Tibial nerve (tissue), 4 donors: Measurements from ENCODE around the gene SDCCAG8. TPM values are rescaled to one million over a fixed set of nuclear protein-coding genes. Genes with fewer than 3 reads are reported as not detected.

Source experiments
- DNase-seq, 2 donors: peaks; one replicate each; pipeline ENCODE4 v3.0.0-alpha.2; 2019; ENCODE audit warnings: low spot score in 2 of 2
- H3K27ac ChIP-seq, 4 donors: fragments of 200-600 bp; sonication (generic) in 3 of 4; one replicate each; pipeline ENCODE4 v1.5.1; 2017 to 2019; ENCODE audit warnings: mild to moderate bottlenecking in 1 of 4
- H3K27me3 ChIP-seq, 2 donors: fragments of 200-600 bp; sonication (generic) in 1 of 2; one replicate each; pipeline versions ENCODE4 v1.5.1 to v1.6.0; 2017 to 2019
- H3K36me3 ChIP-seq, 3 donors: fragments of 200-600 bp; sonication (generic); one replicate each; pipeline ENCODE4 v1.5.1; 2018 to 2019
- H3K4me1 ChIP-seq, 4 donors: fragments of 200-600 bp; sonication (generic) in 3 of 4; one replicate each; pipeline ENCODE4 v1.5.1; 2017 to 2019
- H3K4me3 ChIP-seq, 4 donors: fragments of 200-600 bp; sonication (generic) in 3 of 4; one replicate each; pipeline ENCODE4 v1.5.1; 2017 to 2019; ENCODE audit warnings: mild to moderate bottlenecking in 1 of 4, moderate library complexity in 1 of 4
- H3K9me3 ChIP-seq, 4 donors: fragments of 200-600 bp; sonication (generic) in 3 of 4; one replicate each; pipeline ENCODE4 v1.5.1; 2017 to 2019
- EP300 ChIP-seq, 2 donors: sonication (generic); formaldehyde crosslinking; IDR thresholded peaks; one replicate each; pipeline ENCODE4 v1.6.1; 2017; ENCODE audit warnings: antibody characterized with exemption in 2 of 2, mild to moderate bottlenecking in 1 of 2
- POLR2A ChIP-seq, 2 donors: fragments of 450-650 bp; IDR thresholded peaks; one replicate each; pipeline ENCODE4 v1.6.1; 2017; ENCODE audit warnings: antibody characterized with exemption in 2 of 2, mild to moderate bottlenecking in 2 of 2, moderate library complexity in 2 of 2
- WGBS, 2 donors: methylation state at CpG; one replicate each; pipeline ENCODE4 v1.1.5; 2018; 5-methylcytosine and 5-hydroxymethylcytosine counted together
- total RNA-seq, 4 donors: library from RNA; depleted of rRNA; stranded (reverse); fragments of >200 nt; gene quantifications; one replicate each; pipeline ENCODE4 v1.1.0, GENCODE V29; 2016
- TF ChIP-seq, protein P1 (sequence below), 5 experiments: fragments of 200-600 bp in 3 of 5; fragments of 450-650 bp in 2 of 5; sonication (generic) in 3 of 5; IDR thresholded peaks; one replicate each; pipeline ENCODE4 v1.5.1; 2016 to 2019; ENCODE audit warnings: antibody characterized with exemption in 5 of 5, mild to moderate bottlenecking in 3 of 5, moderate library complexity in 2 of 5

The SDCCAG8 gene
- total RNA-seq, 4 donors from 2014 or later = 39.0 to 86.5 (median 56.0) TPM

DNA sequence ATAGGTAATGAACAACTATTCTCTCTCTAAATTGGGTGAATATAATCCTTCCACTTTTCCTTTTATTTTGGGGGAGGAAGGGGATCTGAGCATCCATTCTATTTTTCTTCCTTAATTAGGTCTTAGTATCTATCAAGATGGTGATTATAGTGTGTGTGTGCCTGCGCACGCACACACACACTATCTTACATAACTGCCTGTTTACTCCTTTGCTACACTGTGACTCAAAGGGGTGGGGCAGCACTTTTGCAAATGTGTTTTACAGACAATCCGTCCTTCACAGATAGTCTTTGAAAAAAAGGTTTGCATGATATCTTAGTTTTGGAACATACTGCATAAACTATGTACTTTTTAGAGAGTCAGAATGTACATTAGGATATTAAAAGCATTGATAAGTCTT is 191.5 kb downstream of the SDCCAG8 start:
- TF ChIP-seq EP300 (IDR thresholded peaks at IDR 0.05) (no peak), POLR2A (IDR thresholded peaks at IDR 0.05) (no peak)
- TF ChIP-seq, protein P1, sequence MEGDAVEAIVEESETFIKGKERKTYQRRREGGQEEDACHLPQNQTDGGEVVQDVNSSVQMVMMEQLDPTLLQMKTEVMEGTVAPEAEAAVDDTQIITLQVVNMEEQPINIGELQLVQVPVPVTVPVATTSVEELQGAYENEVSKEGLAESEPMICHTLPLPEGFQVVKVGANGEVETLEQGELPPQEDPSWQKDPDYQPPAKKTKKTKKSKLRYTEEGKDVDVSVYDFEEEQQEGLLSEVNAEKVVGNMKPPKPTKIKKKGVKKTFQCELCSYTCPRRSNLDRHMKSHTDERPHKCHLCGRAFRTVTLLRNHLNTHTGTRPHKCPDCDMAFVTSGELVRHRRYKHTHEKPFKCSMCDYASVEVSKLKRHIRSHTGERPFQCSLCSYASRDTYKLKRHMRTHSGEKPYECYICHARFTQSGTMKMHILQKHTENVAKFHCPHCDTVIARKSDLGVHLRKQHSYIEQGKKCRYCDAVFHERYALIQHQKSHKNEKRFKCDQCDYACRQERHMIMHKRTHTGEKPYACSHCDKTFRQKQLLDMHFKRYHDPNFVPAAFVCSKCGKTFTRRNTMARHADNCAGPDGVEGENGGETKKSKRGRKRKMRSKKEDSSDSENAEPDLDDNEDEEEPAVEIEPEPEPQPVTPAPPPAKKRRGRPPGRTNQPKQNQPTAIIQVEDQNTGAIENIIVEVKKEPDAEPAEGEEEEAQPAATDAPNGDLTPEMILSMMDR (IDR thresholded peaks at IDR 0.05) = no peak
- Histone ChIP-seq H3K27me3 (no peaks in the 10 kb centered on the region), H3K4me3 (no peak overlapping the region), H3K36me3 (peaks cover 0 to 8% (median 0%) of the 10 kb centered on the region in 3 donors), H3K4me1 (peaks cover 0 to 14% (median 0%) of the 10 kb centered on the region in 4 donors), H3K9me3 (no peaks in the 10 kb centered on the region), H3K27ac (no peak overlapping the region)
- WGBS, 2 donors = 65% methylated on average over 3 of the region's 3 CpGs
- peak in 1 of 2 donors; percentile 30 for DNase-seq

DNA sequence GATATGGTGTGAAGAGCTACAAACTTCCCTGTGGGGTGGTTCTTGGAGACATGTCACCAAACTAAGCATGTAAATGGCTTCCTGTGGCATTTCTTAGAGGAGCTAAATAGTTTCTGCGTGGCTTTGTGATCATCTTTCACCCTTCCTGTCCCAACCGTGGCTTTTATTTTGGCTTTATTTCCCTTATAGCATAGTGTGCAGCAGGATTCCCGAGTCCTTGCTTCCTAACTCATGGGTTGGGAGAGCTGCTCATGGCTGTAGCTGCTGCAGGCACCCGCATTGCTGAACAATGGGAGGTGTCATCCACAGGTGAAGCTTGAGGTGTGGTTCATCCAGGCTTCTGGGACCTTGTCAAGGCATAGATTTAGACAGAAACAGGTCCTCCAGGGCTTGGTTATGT is 192.0 kb downstream of the SDCCAG8 start:
- H3K9me3 ChIP-seq = no peaks in the 10 kb centered on the region
- peaks cover 0 to 8% (median 0%) of the 10 kb centered on the region in 3 donors for H3K36me3 ChIP-seq
- WGBS, 2 donors = 72 to 79% methylated on average over 4 of the region's 4 CpGs
- DNase-seq = no peak
- H3K27ac ChIP-seq = no peak overlapping the region
- H3K27me3 ChIP-seq = no peaks in the 10 kb centered on the region
- TF ChIP-seq, protein P1 (IDR thresholded peaks at IDR 0.05) = no peak
- TF ChIP-seq EP300 (IDR thresholded peaks at IDR 0.05) (no peak), POLR2A (IDR thresholded peaks at IDR 0.05) (no peak)
- H3K4me3 ChIP-seq = no peak overlapping the region
- peaks cover 0 to 14% (median 0%) of the 10 kb centered on the region in 4 donors for H3K4me1 ChIP-seq

DNA sequence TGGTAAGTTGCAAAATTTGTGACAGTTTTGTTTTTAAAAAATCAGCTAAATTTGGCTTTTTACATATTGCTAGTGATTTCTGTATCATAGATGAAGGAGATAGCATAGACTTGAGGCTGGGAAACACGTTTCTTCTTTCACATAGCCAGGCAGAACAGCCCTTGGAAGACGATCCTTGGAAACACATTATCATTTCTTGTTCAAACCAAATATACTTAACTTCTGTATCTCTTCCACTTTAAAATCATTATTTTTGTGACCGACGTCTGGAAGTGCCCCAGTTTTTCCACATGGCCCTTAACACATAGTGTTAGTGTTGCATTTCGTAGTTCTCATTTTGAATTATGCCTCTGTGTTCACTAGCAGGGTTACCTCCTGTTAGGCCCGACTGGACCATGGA is 193.5 kb downstream of the SDCCAG8 start:
- H3K36me3 ChIP-seq = peaks cover 0 to 12% (median 0%) of the 10 kb centered on the region in 3 donors
- H3K27ac ChIP-seq = no peak overlapping the region
- no peak for DNase-seq
- WGBS, 2 donors = 81 to 87% methylated on average over 6 of the region's 6 CpGs
- TF ChIP-seq EP300 (IDR thresholded peaks at IDR 0.05) (no peak), POLR2A (IDR thresholded peaks at IDR 0.05) (no peak)
- TF ChIP-seq, protein P1 (IDR thresholded peaks at IDR 0.05) = no peak
- no peak overlapping the region for H3K4me3 ChIP-seq
- no peaks in the 10 kb centered on the region for H3K9me3 ChIP-seq
- no peaks in the 10 kb centered on the region for H3K27me3 ChIP-seq
- H3K4me1 ChIP-seq = peaks cover 0 to 14% (median 0%) of the 10 kb centered on the region in 4 donors

DNA sequence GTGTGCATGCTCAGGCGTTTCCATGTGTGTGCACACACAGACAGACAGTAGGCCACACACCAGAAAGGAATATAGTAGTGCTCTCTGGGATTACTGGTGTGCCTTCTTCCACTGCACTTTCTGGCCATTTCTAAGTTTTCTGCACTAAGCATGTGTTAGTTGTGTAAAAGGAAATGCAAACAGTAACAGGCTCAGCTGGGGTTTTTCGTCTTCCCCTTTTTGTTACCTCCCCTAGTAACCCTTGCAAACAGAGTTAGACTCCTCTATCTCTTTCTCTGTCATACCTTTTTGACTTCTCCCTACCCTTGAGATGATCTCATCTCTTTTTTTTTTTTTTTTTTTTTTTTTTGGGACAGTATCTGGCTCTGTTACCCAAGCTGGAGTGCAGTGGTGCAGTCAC is 196.3 kb downstream of the SDCCAG8 start:
- peaks cover 0 to 24% (median 0%) of the 10 kb centered on the region in 3 donors for H3K36me3 ChIP-seq
- no peak overlapping the region for H3K27ac ChIP-seq
- WGBS, 2 donors = 81 to 90% methylated on average over 2 of the region's 2 CpGs
- H3K4me1 ChIP-seq = peaks cover 0 to 14% (median 0%) of the 10 kb centered on the region in 4 donors
- no peak overlapping the region for H3K4me3 ChIP-seq
- H3K9me3 ChIP-seq = no peaks in the 10 kb centered on the region
- TF ChIP-seq, protein P1 (IDR thresholded peaks at IDR 0.05) = no peak
- TF ChIP-seq POLR2A (IDR thresholded peaks at IDR 0.05) (no peak), EP300 (IDR thresholded peaks at IDR 0.05) (no peak)
- no peaks in the 10 kb centered on the region for H3K27me3 ChIP-seq
- no peak for DNase-seq

DNA sequence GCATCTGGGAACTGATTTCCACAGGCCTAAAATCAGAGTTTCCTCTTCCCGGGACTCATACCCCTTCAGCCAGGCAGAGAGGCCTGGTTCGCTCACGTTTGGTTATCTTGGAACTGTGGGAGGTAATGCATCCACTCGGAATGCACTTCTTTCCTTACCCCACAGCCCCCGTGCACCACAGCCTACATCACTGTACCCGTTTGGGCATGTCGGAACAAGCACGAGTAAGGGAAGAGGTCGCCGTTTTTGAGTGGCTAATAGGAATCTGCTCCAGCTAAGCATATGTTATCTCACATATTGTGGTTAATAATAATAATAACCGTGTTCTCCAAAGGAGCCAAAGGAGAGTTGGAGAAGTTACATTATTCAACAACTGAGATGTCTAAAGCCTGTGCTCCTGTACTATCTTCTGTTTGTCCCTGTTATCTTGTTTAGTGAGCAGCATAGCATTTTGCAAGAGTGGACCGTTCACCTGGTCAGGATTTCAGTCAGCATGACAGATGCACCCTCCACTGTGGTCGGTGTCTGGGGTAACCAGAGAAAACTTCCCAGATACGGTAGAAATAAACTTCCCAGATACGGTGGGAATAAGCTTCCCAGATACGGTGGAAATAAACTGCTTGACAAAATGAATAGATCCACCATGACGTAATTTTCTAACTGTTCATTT is 198.6 kb downstream of the SDCCAG8 start:
- Histone ChIP-seq H3K27me3 (no peaks in the 10 kb centered on the region), H3K27ac (no peak overlapping the region), H3K9me3 (no peaks in the 10 kb centered on the region), H3K36me3 (peaks cover 0 to 24% (median 0%) of the 10 kb centered on the region in 3 donors), H3K4me1 (no peaks in the 10 kb centered on the region), H3K4me3 (no peak overlapping the region)
- TF ChIP-seq, protein P1 (IDR thresholded peaks at IDR 0.05) = no peak
- no peak for TF ChIP-seq POLR2A (IDR thresholded peaks at IDR 0.05)
- no peak for TF ChIP-seq EP300 (IDR thresholded peaks at IDR 0.05)
- DNase-seq = no peak
- 91 to 95% methylated on average over 17 of the region's 17 CpGs for WGBS, 2 donors
